Measurements from ENCODE around the gene CRB2.

- no peak for TF ChIP-seq CEBPB (IDR thresholded peaks at IDR 0.05; ENCODE audit: low read depth, low read length)
- TF ChIP-seq POLR2A (IDR thresholded peaks at IDR 0.05; ENCODE audit: low read depth, low read length), result no peak
- TF ChIP-seq RAD21 (IDR thresholded peaks at IDR 0.05; ENCODE audit: low read length), result no peak
- no peak for TF ChIP-seq MXI1 (IDR thresholded peaks at IDR 0.05; ENCODE audit: borderline replicate concordance, low read depth, low read length)
- TF ChIP-seq CTCF (conservative IDR thresholded peaks at IDR 0.05; ENCODE audit: low read depth, low read length), result no peak
- no peak for TF ChIP-seq MAZ (IDR thresholded peaks at IDR 0.05; ENCODE audit: borderline replicate concordance, low read depth, low read length)
- TF ChIP-seq CHD1 (IDR thresholded peaks at IDR 0.05; ENCODE audit: low read depth, low read length), result no peak
- TF ChIP-seq ELK1 (IDR thresholded peaks at IDR 0.05; ENCODE audit: borderline replicate concordance, low read depth, low read length), result no peak
- no peak for TF ChIP-seq BHLHE40 (IDR thresholded peaks at IDR 0.05; ENCODE audit: low read depth, low read length)
- no peak for TF ChIP-seq FOS (IDR thresholded peaks at IDR 0.05; ENCODE audit: low read depth, low read length)
- no peak for TF ChIP-seq RCOR1 (IDR thresholded peaks at IDR 0.05; ENCODE audit: insufficient replicate concordance, low read length)
- no peak for TF ChIP-seq RFX5 (IDR thresholded peaks at IDR 0.05; ENCODE audit: low read depth, low read length)
Measured at GRCh38 chr9:123331346-123332060, 24.5 kb upstream of the CRB2 start.

Data from IMR-90 (cell line).